ENCODE measurements around the gene BUB1B.

The BUB1B gene

GRCh38 chr15:40241269-40242212, 80.7 kb downstream of the BUB1B start:
- no peak for DNase-seq (ENCODE audit: low read depth)

DNA sequence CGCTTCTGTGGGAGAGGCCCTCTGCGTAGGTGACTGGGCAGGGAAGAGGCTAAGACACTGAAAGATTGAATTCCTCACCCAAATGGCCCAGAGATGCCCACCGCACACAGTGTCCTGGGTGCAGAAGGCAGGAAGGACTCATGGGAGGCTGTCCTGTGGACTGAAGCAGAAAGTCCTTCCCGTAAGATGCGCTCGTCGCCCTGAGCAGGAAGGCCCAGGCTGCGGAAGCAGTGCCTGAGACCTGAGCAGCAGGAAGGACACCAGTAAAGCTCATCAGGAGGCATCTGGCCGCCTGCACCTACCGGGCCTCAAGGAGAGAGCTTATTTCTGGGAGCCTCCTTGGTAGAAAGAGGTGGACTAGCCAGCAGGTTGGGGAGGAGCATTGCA, 81.3 kb downstream of the BUB1B start:
- DNase-seq (ENCODE audit: low read depth): no peak

DNA sequence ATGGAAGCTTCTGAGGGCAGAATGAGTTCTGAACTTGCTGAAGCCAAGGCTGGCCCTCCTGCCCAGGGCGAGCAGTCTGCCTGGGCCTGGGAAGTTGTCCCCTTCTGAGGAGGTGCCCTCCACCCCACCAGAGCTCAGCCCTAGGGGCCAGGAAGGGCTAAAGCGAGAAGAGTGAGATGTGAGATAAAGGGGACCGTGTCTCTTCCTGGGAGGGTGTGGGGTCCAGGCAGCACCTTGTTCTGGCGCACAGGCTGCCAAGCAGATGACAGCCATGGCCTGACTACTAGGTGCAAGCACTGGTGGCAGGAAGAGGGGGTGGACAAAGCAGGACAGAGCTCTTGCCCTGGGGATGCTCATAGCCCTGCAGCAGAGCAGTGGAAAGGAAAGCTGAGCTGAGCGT, 81.7 kb downstream of the BUB1B start:
- DNase-seq (ENCODE audit: low read depth): no peak

DNA sequence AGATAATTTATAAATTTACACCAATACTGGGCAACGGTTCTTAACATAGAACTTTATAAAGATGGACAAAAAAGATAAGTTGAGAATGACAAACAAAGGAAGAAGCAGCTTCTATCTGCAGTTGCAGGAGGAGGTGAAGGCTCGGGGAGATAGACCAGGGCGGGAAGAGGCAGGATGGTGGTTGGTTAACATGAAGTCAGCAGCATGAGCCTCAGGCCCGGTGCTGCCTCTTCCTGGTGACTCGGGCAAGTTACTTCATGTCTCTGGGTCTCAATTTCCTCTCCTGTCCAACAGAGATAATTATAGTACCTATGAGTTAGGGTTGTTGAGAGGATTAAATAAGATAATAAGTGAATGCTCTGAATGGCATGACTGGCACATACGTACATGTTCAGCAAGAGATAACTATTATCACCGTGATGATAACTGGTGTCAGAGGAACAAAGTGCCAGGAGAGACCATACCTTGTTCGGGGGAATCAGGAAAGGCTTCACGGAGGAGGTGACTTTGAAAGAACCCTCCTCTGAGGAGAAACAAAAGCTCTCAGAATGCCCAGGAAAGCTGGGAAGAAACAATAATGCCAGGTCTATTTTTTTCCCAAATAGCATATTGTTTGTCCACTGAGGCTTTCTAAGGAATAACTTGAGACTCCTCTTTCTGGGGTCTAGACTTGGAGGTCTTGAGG, 82.4 kb downstream of the BUB1B start:
- DNase-seq (ENCODE audit: low read depth): no peak

DNA sequence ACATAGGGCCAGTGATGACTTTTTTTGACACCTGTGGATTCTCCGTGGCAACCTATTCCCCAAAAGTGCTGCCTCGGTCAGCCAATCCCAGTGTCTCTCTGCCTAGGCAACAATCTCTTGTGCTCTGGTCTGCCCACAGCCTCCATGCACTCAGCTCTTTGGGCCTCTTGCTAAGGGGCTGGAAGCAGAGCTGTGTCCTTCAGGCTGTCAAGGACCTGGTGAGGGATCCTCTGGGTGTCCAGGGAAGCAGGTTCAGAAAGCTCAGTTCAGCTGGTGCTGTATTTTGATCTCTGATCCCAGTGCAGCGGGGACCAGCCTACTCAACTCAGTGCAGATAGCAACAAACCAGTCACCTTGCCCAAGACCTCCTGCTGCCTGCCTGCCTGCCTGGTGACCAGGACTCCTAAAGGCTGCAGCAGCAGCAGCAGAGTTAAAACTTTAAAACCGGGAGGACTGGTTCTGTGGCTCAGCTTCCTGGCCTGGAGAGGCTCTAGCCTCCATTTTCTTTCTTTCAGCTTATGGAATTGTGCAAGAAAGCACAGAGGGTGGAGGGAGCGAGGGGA, 84.2 kb downstream of the BUB1B start:
- no peak for DNase-seq (ENCODE audit: low read depth)

DNA sequence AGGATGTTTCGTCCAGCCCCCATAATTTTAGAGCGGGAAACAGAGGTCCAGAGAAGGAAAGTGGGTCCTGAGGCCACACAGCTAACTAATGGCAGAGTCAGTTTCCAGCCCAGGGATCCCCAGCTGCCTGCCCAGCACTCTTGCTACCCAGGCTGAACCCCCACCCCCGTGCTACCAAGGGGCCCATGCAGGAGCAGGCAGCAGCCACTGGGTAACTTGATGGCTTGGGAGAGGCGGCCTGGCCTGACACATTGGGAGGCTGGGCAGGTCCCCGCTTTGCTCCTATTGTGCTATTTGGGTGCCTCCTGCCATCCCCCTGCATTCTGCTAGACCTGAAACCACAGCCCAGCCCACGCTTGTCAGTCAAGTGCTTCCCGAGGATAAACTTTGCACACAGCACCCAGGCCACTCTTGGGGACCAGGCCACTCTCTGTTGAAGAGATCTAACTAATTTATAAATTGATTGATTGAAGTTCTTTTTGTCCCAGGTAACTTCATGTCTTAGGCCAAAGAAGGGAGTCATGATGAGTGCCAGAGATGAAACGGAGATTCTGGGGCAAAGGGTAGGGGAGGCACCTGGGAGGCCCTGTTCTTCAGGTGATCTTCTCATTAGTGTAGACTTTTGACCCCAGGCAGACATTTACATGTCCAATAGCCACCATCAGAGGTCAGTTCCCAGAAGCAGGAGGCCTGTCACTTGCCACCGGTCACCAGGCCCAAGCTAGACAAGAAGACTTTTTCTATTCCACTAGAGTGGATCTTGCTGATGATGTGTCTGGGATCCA, 85.0 kb downstream of the BUB1B start:
- no peak for DNase-seq (ENCODE audit: low read depth)

- DNase-seq (ENCODE audit: low read depth): no peak
These were observed 85.8 kb downstream of the BUB1B start for GRCh38 chr15:40246496-40247280.

DNA sequence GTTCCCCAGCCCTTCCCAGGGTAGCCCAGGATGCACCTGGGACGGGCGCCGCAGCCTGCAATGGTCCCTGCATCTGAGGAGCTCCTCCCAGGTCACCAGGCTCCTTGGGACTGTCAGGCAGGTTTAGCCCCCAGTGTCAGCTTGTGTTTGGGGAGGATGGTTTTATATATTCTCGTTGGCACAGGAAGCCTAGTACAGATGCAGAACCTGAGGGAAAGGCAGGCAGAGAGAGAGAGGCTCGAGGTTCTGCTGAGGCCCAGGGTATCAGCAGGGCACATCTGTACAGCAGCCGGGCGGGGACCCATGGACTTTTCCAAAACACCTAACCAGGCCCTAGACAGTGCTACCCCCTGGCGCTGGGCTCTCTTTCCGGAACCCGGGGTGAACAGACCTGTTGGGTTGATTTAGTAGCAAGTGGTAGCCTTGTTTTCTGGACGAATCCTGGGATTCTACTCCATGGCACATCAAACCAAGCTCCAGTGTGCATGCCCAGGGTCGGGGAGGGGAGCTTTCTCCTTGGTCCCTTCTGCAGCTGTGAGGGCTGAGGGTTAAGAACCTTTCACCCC, 86.6 kb downstream of the BUB1B start:
- DNase-seq (ENCODE audit: low read depth): no peak

- DNase-seq (ENCODE audit: low read depth): no peak
These were observed 87.3 kb downstream of the BUB1B start for GRCh38 chr15:40248006-40248783.

DNA sequence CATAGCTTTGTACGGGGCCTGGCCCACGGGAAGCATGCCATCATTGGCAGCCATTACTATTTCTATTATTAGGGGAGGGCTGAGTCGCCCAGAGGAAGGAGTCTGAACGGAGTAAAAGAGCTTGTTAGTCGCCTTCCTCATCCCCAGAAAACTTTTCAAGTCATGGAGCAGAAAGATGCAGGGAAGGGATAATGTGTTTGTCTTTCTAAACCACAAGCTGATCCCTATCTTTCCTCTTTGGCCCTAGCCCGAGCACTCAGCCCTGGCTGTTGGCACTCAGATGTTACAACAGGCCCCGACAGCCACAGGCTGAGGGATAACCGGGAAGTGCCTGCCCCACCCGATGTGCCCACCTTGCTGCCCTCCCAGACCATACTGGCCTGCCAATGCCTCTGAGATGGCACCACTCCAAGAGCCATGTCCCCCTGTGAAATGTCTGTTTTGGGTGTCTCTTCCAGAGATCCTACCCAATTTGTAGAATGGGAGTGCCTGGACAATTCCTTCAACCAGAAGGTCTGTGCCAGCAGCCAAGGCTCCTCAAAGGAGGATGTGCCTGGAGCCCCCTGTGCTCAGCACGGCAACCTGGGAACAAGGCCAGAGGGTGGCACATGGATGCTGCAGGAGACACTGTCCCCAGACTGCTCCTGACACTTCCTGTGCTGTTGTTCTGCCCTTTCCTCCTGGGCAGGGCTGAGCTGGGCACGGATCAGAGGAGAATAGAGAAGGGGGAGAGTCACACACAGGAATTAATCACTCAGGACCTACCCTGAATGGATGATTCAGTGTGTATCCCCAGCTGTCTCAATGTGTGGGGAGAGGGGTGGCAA, 88.8 kb downstream of the BUB1B start:
- peak; percentile 32 for DNase-seq (ENCODE audit: low read depth)

DNA sequence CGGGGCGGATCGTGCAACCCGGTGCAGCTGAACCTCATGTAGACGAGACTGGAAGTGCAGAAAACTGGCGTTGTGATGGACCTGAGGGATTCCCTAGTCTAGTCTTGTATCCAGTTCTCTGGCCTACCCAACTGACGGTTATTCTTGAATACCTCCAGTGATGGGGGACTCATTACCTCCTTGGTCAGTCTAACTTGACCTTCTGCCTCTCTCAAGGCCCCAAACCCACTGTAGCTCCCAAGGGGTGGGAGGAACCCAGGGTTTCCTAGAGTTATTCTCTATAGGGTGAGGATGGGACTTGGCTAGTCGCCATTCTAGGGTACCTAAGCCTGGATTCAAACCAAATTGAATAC, 89.4 kb downstream of the BUB1B start:
- no peak for DNase-seq (ENCODE audit: low read depth)

- DNase-seq (ENCODE audit: low read depth): no peak
These were observed 90.1 kb downstream of the BUB1B start for GRCh38 chr15:40250771-40251483.

DNA sequence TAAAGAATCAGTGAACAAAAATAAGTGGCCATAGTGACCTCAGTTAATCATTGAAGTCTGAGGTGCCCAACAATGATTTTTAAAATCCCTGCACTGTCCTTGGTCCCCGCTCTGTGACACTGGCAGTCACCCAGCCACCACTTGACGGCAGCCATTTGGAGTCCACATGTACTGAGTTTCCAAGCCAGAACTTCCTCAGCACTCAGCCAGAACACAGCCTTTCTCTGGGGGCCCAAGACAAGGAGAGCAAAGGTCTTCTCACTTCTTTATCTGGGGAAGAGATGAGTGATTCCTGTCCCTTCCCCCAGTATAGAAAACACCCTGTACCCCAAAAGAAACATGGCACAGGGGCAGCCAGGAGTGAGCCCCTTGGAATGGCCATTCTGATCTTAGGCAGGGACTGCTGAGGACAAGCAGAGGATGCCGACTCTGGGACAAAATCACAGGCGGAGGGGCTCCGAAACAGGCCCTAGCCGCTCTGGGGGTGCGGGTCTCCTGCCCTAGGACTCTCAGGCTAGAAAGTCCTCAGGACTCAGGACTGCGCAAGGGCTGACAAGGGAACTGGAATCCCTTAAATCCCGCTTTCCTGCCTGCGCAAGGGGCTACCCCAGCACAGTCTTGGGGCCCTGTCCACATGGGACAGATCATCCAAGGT, 90.7 kb downstream of the BUB1B start:
- no peak for DNase-seq (ENCODE audit: low read depth)

DNA sequence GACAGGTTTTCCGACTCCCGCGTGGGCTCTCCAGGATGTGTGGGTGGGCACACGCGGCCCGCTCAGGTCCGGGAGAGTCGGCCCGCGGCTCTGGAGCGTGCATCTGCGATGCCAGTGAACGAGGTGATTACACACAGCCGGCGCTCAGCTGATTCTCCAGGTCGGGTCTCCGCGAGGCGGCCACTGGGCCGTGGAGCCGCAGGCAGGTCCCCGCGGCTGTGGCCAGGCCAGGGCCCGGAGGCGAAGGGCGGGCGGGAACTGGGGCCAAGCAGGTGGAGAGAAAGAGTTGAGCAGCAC, 91.2 kb downstream of the BUB1B start:
- DNase-seq (ENCODE audit: low read depth): no peak

- DNase-seq (ENCODE audit: low read depth): peak; percentile 15
These were observed 91.7 kb downstream of the BUB1B start for GRCh38 chr15:40252438-40253166.

DNA sequence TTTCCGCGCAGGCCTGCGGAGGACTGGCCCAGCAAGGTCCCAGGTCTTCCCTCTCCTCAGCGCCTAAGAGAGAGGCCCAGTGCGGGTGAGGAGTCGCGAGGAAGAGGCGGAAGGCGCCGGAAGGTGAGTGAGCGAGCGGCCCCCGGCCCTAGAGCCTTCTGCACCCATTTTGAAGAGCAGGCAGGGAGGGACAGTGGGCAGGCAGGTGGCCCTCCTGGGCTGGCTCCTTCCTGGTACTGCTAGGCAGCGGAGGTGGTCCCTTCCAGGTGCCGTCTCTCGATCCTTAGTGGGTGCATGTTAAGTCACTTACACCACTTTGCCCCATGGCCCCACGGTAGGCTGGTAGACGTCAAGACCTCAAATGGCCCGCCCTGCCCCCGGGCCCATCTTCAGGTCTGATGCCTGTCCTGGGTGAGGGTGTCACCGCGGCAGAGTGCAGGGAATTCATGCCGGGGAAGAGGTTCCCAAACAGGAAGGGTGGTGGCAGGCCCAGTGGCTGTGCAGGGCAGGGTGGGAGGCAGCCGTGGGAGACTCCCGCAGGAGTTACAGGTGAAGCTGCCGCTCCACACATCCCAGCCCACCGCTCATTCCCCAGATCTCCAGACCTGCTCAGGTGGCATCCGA, 92.4 kb downstream of the BUB1B start:
- no peak for DNase-seq (ENCODE audit: low read depth)

- DNase-seq (ENCODE audit: low read depth): no peak
These were observed 93.6 kb downstream of the BUB1B start for GRCh38 chr15:40254452-40254851.

All from iris pigment epithelial cell (primary cell).